GM19395 (cell line): ENCODE measurements around the gene HOXB6.

ENCODE experiments used
- ATAC-seq: cut with Tn5 transposase; IDR thresholded peaks from one replicate; pipeline ENCODE4 v1.9.1; 2021; ENCODE audit warnings: mild to moderate bottlenecking, moderate library complexity; ENCODE audit not compliant: unreplicated experiment

The HOXB6 gene

GRCh38 chr17:48583708-48584222 is 21.0 kb downstream of the HOXB6 start:
- ATAC-seq = no peak

GRCh38 chr17:48582750-48583069 is 22.1 kb downstream of the HOXB6 start:
- no peak for ATAC-seq

GRCh38 chr17:48579760-48580554 is 24.8 kb downstream of the HOXB6 start:
- ATAC-seq = no peak

- no peak for ATAC-seq
Observed at GRCh38 chr17:48579471-48579759, 25.4 kb downstream of the HOXB6 start.

- ATAC-seq = peak; percentile 37
Observed at GRCh38 chr17:48578616-48579470, 25.9 kb downstream of the HOXB6 start.

GRCh38 chr17:48577946-48578615 is 26.7 kb downstream of the HOXB6 start, which contains the start of gene HOXB4:
TSS of gene HOXB4 (minus strand) at chr17:48578350. CDS start at chr17:48578319, 31 bp downstream.
- peak; percentile 63 for ATAC-seq

- peak; percentile 4 for ATAC-seq
Observed at GRCh38 chr17:48577330-48577945, 27.3 kb downstream of the HOXB6 start.

- no peak for ATAC-seq
Observed at GRCh38 chr17:48576479-48577309, 28.1 kb downstream of the HOXB6 start.

GRCh38 chr17:48575673-48576478 is 28.9 kb downstream of the HOXB6 start:
- no peak for ATAC-seq

- ATAC-seq = no peak
Observed at GRCh38 chr17:48575066-48575582, 29.7 kb downstream of the HOXB6 start.

GRCh38 chr17:48574505-48575065 is 30.2 kb downstream of the HOXB6 start:
- no peak for ATAC-seq

GRCh38 chr17:48571826-48572417 is 32.9 kb downstream of the HOXB6 start:
- no peak for ATAC-seq

GRCh38 chr17:48571024-48571818 is 33.6 kb downstream of the HOXB6 start:
- ATAC-seq = no peak

GRCh38 chr17:48570325-48571023 is 34.3 kb downstream of the HOXB6 start:
- no peak for ATAC-seq

- no peak for ATAC-seq
Observed at GRCh38 chr17:48569674-48570324, 35.0 kb downstream of the HOXB6 start.

GRCh38 chr17:48569240-48569582 is 35.6 kb downstream of the HOXB6 start:
- ATAC-seq = no peak
